ENCODE data around the gene FBXO33.

The FBXO33 gene

GRCh38 chr14:39393289-39393688, 38.9 kb downstream of the FBXO33 start:
- H3K4me3 Mint-ChIP-seq, result no peak overlapping the region
- H3K27me3 Mint-ChIP-seq (ENCODE audit: low read depth, poor library complexity), result no peaks in the 10 kb centered on the region
- H3K36me3 Mint-ChIP-seq (ENCODE audit: low read depth), result peaks cover 16% of the 10 kb centered on the region
- TF ChIP-seq, protein P1, sequence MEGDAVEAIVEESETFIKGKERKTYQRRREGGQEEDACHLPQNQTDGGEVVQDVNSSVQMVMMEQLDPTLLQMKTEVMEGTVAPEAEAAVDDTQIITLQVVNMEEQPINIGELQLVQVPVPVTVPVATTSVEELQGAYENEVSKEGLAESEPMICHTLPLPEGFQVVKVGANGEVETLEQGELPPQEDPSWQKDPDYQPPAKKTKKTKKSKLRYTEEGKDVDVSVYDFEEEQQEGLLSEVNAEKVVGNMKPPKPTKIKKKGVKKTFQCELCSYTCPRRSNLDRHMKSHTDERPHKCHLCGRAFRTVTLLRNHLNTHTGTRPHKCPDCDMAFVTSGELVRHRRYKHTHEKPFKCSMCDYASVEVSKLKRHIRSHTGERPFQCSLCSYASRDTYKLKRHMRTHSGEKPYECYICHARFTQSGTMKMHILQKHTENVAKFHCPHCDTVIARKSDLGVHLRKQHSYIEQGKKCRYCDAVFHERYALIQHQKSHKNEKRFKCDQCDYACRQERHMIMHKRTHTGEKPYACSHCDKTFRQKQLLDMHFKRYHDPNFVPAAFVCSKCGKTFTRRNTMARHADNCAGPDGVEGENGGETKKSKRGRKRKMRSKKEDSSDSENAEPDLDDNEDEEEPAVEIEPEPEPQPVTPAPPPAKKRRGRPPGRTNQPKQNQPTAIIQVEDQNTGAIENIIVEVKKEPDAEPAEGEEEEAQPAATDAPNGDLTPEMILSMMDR (IDR thresholded peaks at IDR 0.05), result no peak
- no peak for DNase-seq
- H3K27ac Mint-ChIP-seq, result no peak overlapping the region
- peaks cover 13% of the 10 kb centered on the region for H3K4me1 Mint-ChIP-seq
- no peaks in the 10 kb centered on the region for H3K9me3 Mint-ChIP-seq

DNA sequence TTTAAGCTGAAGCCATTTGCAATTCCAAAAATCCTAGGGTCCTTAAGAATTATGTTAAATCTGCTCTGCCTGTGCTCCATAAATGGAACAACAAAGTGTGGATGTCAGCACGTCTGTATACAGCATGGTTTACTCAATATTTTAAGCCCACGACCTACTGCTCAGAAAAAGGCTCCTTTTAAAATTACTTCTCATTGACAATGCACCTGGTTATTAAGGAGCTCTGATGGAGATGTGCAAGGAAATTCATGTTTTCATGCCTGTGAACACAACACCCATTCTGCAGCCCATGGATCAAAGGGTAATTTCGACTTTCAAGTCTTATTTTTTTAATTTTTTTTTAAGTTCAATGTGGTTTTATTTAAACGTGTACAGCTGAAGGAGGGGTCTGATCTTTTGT, 48.1 kb downstream of the FBXO33 start:
- H3K4me3 Mint-ChIP-seq, result no peak overlapping the region
- H3K9me3 Mint-ChIP-seq, result no peaks in the 10 kb centered on the region
- TF ChIP-seq, protein P1 (IDR thresholded peaks at IDR 0.05), result no peak

GRCh38 chr14:39383741-39384140, 48.5 kb downstream of the FBXO33 start:
- H3K27ac Mint-ChIP-seq, result no peak overlapping the region
- peaks cover 44% of the 10 kb centered on the region for H3K4me1 Mint-ChIP-seq
- no peak for DNase-seq
- no peaks in the 10 kb centered on the region for H3K9me3 Mint-ChIP-seq
- H3K27me3 Mint-ChIP-seq (ENCODE audit: low read depth, poor library complexity), result peaks cover 3% of the 10 kb centered on the region
- H3K36me3 Mint-ChIP-seq (ENCODE audit: low read depth), result peaks cover 20% of the 10 kb centered on the region
- TF ChIP-seq, protein P1 (IDR thresholded peaks at IDR 0.05), result no peak
- H3K4me3 Mint-ChIP-seq, result no peak overlapping the region

More for the DNA sequence above, 48.1 kb downstream of the FBXO33 start:
- no peak overlapping the region for H3K27ac Mint-ChIP-seq
- peaks cover 48% of the 10 kb centered on the region for H3K4me1 Mint-ChIP-seq
- peaks cover 20% of the 10 kb centered on the region for H3K36me3 Mint-ChIP-seq (ENCODE audit: low read depth)
- H3K27me3 Mint-ChIP-seq (ENCODE audit: low read depth, poor library complexity), result peaks cover 3% of the 10 kb centered on the region
- DNase-seq, result no peak

DNA sequence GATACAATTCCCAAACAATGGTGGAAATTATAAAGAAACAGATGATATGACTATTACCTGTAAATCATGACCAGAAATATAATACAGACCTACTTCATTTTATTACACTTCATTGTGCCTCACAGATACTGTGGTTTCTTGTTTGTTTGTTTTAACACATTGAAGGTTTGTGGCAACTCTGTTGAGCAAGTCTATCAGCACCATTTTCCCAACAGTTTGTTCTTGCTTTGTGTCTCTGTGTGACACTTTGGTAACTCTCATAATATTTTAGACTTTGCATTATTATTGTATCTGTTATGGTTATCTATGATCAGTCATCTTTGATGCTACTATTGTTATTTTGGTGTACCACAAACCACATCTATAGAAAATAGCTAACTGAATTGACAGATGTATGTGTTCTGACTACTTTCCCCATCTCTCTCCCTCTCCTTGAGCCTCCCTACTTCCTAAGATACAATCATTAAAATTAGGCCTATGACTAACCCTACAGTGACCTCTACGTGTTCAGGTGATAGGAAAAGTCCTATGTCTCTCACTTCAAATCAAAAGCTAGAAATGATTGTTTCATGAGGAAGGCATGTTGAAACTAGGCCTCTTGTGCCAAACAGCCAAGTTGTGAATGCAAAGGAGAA, 49.1 kb downstream of the FBXO33 start:
- peaks cover 3% of the 10 kb centered on the region for H3K27me3 Mint-ChIP-seq (ENCODE audit: low read depth, poor library complexity)
- TF ChIP-seq, protein P1 (IDR thresholded peaks at IDR 0.05), result no peak
- peaks cover 38% of the 10 kb centered on the region for H3K4me1 Mint-ChIP-seq
- H3K27ac Mint-ChIP-seq, result no peak overlapping the region
- no peaks in the 10 kb centered on the region for H3K9me3 Mint-ChIP-seq
- DNase-seq, result no peak
- H3K4me3 Mint-ChIP-seq, result no peak overlapping the region
- H3K36me3 Mint-ChIP-seq (ENCODE audit: low read depth), result peaks cover 15% of the 10 kb centered on the region

DNA sequence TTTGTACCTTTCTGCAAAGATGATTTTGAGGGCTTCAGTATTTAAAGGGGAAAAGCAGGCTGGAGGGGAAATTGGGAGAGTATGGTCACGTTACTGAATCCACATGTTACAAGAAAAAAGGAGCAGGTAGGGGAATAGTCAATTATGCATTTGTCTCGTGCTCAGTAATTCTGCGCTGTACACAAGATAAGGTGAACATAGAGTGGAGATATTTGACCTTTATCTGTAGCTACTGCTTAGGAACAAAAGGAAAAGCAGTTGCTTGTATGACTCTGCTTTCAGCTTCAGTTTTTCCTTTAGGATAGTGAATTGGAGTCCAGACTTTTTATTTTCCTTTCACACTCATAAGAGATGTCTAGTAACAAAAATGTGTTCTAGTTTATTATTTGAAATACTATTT, 49.8 kb downstream of the FBXO33 start:
- TF ChIP-seq, protein P1 (IDR thresholded peaks at IDR 0.05), result no peak
- Mint-ChIP-seq H3K27me3 (ENCODE audit: low read depth, poor library complexity) (peaks cover 3% of the 10 kb centered on the region), H3K9me3 (no peaks in the 10 kb centered on the region), H3K4me1 (peaks cover 38% of the 10 kb centered on the region), H3K27ac (peak overlapping the region; percentile 92), H3K4me3 (no peak overlapping the region), H3K36me3 (ENCODE audit: low read depth) (peaks cover 14% of the 10 kb centered on the region)
- no peak for DNase-seq

GRCh38 chr14:39381366-39381765, 50.9 kb downstream of the FBXO33 start:
- Mint-ChIP-seq H3K36me3 (ENCODE audit: low read depth) (peaks cover 10% of the 10 kb centered on the region), H3K9me3 (no peaks in the 10 kb centered on the region), H3K27me3 (ENCODE audit: low read depth, poor library complexity) (peaks cover 3% of the 10 kb centered on the region), H3K4me3 (no peak overlapping the region), H3K27ac (peak overlapping the region; percentile 73), H3K4me1 (peaks cover 46% of the 10 kb centered on the region)
- peak; percentile 9 for DNase-seq
- TF ChIP-seq, protein P1 (IDR thresholded peaks at IDR 0.05), result no peak
